Astrocyte (in vitro differentiated cells and primary cell): Measurements from ENCODE around the gene DACT2. TPM values are rescaled to one million over a fixed set of nuclear protein-coding genes. Genes with fewer than 3 reads are reported as not detected.

ENCODE experiments used
- DNase-seq: peaks from one replicate; pipeline ENCODE4 v3.0.0-alpha.2; 2010; ENCODE audit warnings: low read depth
- FAIRE-seq: peaks from 2 replicates; lab custom pipeline; 2011; peaks lifted over from hg19 to GRCh38; lab: Jason Lieb, UNC
- H2AFZ ChIP-seq: 2 replicates; pipeline ENCODE4 v1.6.0; 2012; ENCODE audit warnings: low read depth, low read length, inconsistent platforms
- H3K27ac ChIP-seq: 2 replicates; pipeline ENCODE4 v1.5.1; 2011; ENCODE audit warnings: low read depth, low read length, inconsistent platforms
- H3K27me3 ChIP-seq: 2 replicates; pipeline ENCODE4 v1.6.0; 2011; ENCODE audit warnings: low read length, inconsistent platforms; ENCODE audit not compliant: insufficient read depth
- H3K36me3 ChIP-seq: 2 replicates; pipeline ENCODE4 v1.5.1; 2011; ENCODE audit warnings: low read length, inconsistent platforms; ENCODE audit not compliant: insufficient read depth
- H3K4me1 ChIP-seq: 2 replicates; pipeline ENCODE4 v1.5.1; 2011; ENCODE audit warnings: low read length, inconsistent platforms; ENCODE audit not compliant: insufficient read depth
- H3K4me2 ChIP-seq: 2 replicates; pipeline ENCODE4 v1.6.0; 2012; ENCODE audit warnings: low read length, inconsistent platforms
- H3K4me3 ChIP-seq: 2 replicates; pipeline ENCODE4 v1.5.1; 2011; ENCODE audit warnings: low read depth, mild to moderate bottlenecking, low read length, inconsistent platforms; ENCODE audit not compliant: insufficient read depth
- H3K79me2 ChIP-seq: 2 replicates; pipeline ENCODE4 v1.6.0; 2012; ENCODE audit warnings: mild to moderate bottlenecking, low read length, inconsistent platforms; ENCODE audit not compliant: insufficient read depth
- H3K9ac ChIP-seq: 2 replicates; pipeline ENCODE4 v1.6.0; 2012; ENCODE audit warnings: mild to moderate bottlenecking, low read length, inconsistent platforms
- H3K9me3 ChIP-seq: 2 replicates; pipeline ENCODE4 v1.5.1; 2012; ENCODE audit warnings: low read depth, mild to moderate bottlenecking, low read length, inconsistent platforms; ENCODE audit not compliant: insufficient read depth
- H4K20me1 ChIP-seq: 2 replicates; pipeline ENCODE4 v1.6.0; 2012; ENCODE audit warnings: low read length, inconsistent platforms; ENCODE audit not compliant: insufficient read depth
- H3K27ac Mint-ChIP-seq: one replicate; pipeline ENCODE4 v1.8.0; 2021; ENCODE audit warnings: mild to moderate bottlenecking, mixed read lengths; ENCODE audit not compliant: unreplicated experiment
- H3K27me3 Mint-ChIP-seq: one replicate; pipeline ENCODE4 v1.8.0; 2021; ENCODE audit warnings: low read depth, mixed read lengths; ENCODE audit not compliant: unreplicated experiment
- H3K36me3 Mint-ChIP-seq: one replicate; pipeline ENCODE4 v1.8.0; 2021; ENCODE audit warnings: low read depth, mixed read lengths; ENCODE audit not compliant: unreplicated experiment
- H3K4me1 Mint-ChIP-seq: one replicate; pipeline ENCODE4 v1.8.0; 2021; ENCODE audit warnings: low read depth, mixed read lengths; ENCODE audit not compliant: unreplicated experiment
- H3K4me3 Mint-ChIP-seq: one replicate; pipeline ENCODE4 v1.8.0; 2021; ENCODE audit warnings: mild to moderate bottlenecking, moderate library complexity, mixed read lengths; ENCODE audit not compliant: unreplicated experiment
- H3K9me3 Mint-ChIP-seq: one replicate; pipeline ENCODE4 v1.8.0; 2021; ENCODE audit warnings: mild to moderate bottlenecking, mixed read lengths; ENCODE audit not compliant: unreplicated experiment
- EZH2 ChIP-seq: IDR thresholded peaks from 2 replicates; pipeline ENCODE4 v1.6.1; 2012; ENCODE audit warnings: mild to moderate bottlenecking, low read length, inconsistent platforms; ENCODE audit not compliant: insufficient read depth
- total RNA-seq: library from RNA; stranded (reverse); gene quantifications from 2 replicates; pipeline ENCODE4 v1.2.1, GENCODE V29; 2021
- TF ChIP-seq, protein P1 (sequence below): IDR thresholded peaks from 2 replicates; pipeline ENCODE4 v1.5.1; 2011; ENCODE audit warnings: low read depth, mild to moderate bottlenecking, inconsistent platforms, low read length, moderate library complexity; ENCODE audit not compliant: insufficient read depth

DACT2 gene
- total RNA-seq, 1 donor from 2014 or later: 0.20 TPM

DNA sequence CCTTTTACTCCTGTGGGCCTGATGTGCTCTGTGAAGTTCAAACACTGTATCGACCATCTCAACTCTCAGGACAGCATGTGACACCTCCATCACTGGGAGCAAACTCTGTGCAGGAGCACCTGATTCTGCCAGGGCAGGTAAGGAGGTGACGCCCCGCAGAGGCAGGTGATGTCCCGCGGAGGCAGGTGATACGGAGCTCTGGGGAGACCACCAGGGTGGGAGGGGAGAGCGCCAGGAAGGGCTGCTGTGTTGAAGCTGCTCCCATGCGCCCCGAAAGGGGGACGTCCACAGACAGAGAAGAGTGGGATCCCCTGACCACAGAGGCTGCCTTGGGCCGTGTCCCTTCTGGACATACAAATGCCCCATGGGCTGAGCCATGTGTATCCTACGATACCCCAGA, 58.3 kb downstream of the DACT2 start:
- H3K27ac ChIP-seq: no peak overlapping the region
- FAIRE-seq (no peak), DNase-seq (no peak)
- H3K4me3 Mint-ChIP-seq: no peak overlapping the region
- no peaks in the 10 kb centered on the region for H3K36me3 Mint-ChIP-seq
- no peaks in the 10 kb centered on the region for H3K36me3 ChIP-seq
- H3K4me3 ChIP-seq: no peak overlapping the region
- H3K27ac Mint-ChIP-seq: no peak overlapping the region
- H3K27me3 Mint-ChIP-seq: peaks cover 51% of the 10 kb centered on the region
- H3K9me3 ChIP-seq: no peaks in the 10 kb centered on the region
- no peaks in the 10 kb centered on the region for H3K4me1 Mint-ChIP-seq
- no peaks in the 10 kb centered on the region for H3K79me2 ChIP-seq
- H2AFZ ChIP-seq: no peak overlapping the region
- H3K4me2 ChIP-seq: no peak overlapping the region
- no peak overlapping the region for H3K9ac ChIP-seq
- H3K9me3 Mint-ChIP-seq: peaks cover 6% of the 10 kb centered on the region
- H3K27me3 ChIP-seq: no peaks in the 10 kb centered on the region
- no peaks in the 10 kb centered on the region for H3K4me1 ChIP-seq
- no peak for TF ChIP-seq EZH2
- TF ChIP-seq, protein P1, sequence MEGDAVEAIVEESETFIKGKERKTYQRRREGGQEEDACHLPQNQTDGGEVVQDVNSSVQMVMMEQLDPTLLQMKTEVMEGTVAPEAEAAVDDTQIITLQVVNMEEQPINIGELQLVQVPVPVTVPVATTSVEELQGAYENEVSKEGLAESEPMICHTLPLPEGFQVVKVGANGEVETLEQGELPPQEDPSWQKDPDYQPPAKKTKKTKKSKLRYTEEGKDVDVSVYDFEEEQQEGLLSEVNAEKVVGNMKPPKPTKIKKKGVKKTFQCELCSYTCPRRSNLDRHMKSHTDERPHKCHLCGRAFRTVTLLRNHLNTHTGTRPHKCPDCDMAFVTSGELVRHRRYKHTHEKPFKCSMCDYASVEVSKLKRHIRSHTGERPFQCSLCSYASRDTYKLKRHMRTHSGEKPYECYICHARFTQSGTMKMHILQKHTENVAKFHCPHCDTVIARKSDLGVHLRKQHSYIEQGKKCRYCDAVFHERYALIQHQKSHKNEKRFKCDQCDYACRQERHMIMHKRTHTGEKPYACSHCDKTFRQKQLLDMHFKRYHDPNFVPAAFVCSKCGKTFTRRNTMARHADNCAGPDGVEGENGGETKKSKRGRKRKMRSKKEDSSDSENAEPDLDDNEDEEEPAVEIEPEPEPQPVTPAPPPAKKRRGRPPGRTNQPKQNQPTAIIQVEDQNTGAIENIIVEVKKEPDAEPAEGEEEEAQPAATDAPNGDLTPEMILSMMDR: no peak
- no peaks in the 10 kb centered on the region for H4K20me1 ChIP-seq

DNA sequence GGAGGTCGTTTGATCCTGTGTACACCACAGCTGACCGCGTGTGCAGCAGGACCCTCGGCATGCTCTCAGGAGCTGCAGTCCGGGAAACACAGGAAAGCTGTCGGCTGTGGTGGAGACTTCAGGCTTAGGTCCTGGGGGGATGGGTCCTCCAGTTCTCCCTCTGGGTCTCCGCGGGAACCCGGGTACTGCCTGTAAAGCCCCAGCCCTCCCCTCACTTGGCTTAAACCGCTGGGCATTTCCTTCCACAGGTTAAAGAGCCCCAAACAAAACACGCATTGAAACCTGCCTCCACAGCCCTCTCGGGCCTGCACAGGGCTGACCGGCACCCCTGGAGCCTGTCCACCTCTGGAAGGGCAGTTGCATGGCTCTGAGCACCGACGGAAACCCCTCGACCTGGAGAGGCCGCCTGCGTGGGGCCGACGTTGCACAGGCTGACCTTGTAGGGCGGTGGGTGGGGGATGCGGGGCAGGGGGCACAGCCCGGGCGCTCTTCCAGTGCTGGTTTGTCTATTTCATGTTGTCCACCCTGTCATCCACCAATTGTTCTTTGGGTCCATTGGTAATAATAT, 59.1 kb downstream of the DACT2 start:
- Mint-ChIP-seq H3K4me1 (no peaks in the 10 kb centered on the region), H3K9me3 (peaks cover 12% of the 10 kb centered on the region), H3K4me3 (no peak overlapping the region), H3K27me3 (peaks cover 45% of the 10 kb centered on the region), H3K36me3 (peaks cover 3% of the 10 kb centered on the region), H3K27ac (no peak overlapping the region)
- Histone ChIP-seq H3K27me3 (no peaks in the 10 kb centered on the region), H3K9ac (no peak overlapping the region), H3K4me3 (no peak overlapping the region), H3K27ac (no peak overlapping the region), H3K4me1 (no peaks in the 10 kb centered on the region), H3K4me2 (no peak overlapping the region), H3K79me2 (no peaks in the 10 kb centered on the region), H2AFZ (no peak overlapping the region), H3K9me3 (peaks cover 3% of the 10 kb centered on the region), H4K20me1 (no peaks in the 10 kb centered on the region), H3K36me3 (no peaks in the 10 kb centered on the region)
- FAIRE-seq (no peak), DNase-seq (no peak)
- no peak for TF ChIP-seq EZH2
- TF ChIP-seq, protein P1: no peak

DNA sequence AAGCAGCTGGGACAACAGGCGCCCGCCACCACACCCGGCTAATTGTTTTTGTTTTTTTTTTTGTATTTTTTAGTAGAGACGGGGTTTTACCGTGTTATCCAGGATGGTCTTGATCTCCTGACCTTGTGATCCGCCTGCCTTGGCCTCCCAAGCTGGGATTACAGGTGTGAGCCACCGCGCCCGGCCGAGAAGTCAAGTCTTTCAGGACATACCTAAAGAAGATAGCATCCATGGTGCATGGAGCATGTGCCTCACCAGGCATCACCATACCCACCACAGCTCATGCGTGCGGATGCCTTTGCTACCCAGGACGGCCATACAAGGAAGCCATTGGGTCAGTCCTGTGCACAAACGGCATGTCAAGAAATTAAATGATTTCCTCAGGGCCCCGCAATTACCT, 60.8 kb downstream of the DACT2 start:
- peaks cover 10% of the 10 kb centered on the region for H3K9me3 ChIP-seq
- no peak overlapping the region for H3K9ac ChIP-seq
- DNase-seq (no peak), FAIRE-seq (no peak)
- Mint-ChIP-seq H3K4me1 (no peaks in the 10 kb centered on the region), H3K9me3 (peaks cover 20% of the 10 kb centered on the region), H3K27me3 (peaks cover 44% of the 10 kb centered on the region), H3K27ac (no peak overlapping the region), H3K36me3 (peaks cover 5% of the 10 kb centered on the region), H3K4me3 (no peak overlapping the region)
- no peaks in the 10 kb centered on the region for H3K36me3 ChIP-seq
- no peak overlapping the region for H3K4me3 ChIP-seq
- no peak overlapping the region for H3K27ac ChIP-seq
- H3K79me2 ChIP-seq: no peaks in the 10 kb centered on the region
- no peaks in the 10 kb centered on the region for H3K4me1 ChIP-seq
- H2AFZ ChIP-seq: no peak overlapping the region
- H3K27me3 ChIP-seq: no peaks in the 10 kb centered on the region
- H4K20me1 ChIP-seq: no peaks in the 10 kb centered on the region
- TF ChIP-seq, protein P1: no peak
- TF ChIP-seq EZH2: no peak
- no peak overlapping the region for H3K4me2 ChIP-seq
